ENCODE measurements around the gene RBMS1.

RBMS1 gene

DNA sequence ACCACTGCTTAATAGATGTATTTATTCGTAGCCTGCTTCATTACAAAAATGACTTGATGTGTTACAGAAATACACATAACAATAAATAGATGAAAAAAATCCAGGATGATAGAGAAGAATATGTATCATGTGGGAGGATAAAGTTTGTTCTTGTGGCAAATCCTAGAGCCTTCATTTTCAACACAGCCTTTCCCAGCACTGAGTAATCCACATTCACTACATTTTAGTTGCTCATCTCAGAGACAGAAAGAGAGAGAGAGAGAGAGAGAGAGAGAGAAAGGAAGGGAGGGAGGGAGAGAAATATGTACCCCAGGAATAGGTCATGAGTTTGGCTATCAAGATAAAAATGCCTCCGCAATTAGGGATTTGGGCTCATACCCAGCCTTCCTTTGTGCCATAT lies 144.3 kb downstream of the RBMS1 start:
- no peak for DNase-seq (ENCODE audit: low spot score)
- TF ChIP-seq, protein P1, sequence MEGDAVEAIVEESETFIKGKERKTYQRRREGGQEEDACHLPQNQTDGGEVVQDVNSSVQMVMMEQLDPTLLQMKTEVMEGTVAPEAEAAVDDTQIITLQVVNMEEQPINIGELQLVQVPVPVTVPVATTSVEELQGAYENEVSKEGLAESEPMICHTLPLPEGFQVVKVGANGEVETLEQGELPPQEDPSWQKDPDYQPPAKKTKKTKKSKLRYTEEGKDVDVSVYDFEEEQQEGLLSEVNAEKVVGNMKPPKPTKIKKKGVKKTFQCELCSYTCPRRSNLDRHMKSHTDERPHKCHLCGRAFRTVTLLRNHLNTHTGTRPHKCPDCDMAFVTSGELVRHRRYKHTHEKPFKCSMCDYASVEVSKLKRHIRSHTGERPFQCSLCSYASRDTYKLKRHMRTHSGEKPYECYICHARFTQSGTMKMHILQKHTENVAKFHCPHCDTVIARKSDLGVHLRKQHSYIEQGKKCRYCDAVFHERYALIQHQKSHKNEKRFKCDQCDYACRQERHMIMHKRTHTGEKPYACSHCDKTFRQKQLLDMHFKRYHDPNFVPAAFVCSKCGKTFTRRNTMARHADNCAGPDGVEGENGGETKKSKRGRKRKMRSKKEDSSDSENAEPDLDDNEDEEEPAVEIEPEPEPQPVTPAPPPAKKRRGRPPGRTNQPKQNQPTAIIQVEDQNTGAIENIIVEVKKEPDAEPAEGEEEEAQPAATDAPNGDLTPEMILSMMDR (IDR thresholded peaks at IDR 0.05; ENCODE audit: extremely low read depth, missing control alignments): no peak

DNA sequence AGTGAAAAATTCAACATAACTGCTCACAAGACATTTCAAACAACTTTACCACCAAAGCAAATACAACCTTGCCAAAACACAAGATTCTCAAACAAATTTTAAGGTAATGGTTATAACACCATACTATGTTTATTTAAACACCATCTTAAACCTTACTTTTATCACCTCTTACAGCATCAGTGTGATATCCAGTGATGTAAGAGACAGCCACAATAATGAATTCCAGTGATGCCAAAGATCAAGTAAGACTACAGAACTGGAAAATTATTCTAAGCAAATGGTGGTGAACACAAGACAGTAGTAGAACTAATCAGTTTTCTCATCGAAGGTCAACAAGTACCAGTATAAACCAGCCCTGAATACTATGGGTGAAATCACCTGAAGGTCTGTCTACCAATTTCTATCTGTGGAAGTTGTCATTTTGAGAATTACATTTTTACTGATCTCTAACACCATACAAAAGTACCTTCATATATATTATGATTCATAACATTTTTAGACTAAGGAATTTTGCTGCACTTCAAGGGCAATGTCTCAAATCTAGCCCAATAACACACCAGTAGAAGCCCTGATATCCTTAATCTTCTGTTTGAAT lies 146.2 kb downstream of the RBMS1 start:
- TF ChIP-seq, protein P1 (IDR thresholded peaks at IDR 0.05; ENCODE audit: extremely low read depth, missing control alignments): no peak
- no peak for DNase-seq (ENCODE audit: low spot score)

DNA sequence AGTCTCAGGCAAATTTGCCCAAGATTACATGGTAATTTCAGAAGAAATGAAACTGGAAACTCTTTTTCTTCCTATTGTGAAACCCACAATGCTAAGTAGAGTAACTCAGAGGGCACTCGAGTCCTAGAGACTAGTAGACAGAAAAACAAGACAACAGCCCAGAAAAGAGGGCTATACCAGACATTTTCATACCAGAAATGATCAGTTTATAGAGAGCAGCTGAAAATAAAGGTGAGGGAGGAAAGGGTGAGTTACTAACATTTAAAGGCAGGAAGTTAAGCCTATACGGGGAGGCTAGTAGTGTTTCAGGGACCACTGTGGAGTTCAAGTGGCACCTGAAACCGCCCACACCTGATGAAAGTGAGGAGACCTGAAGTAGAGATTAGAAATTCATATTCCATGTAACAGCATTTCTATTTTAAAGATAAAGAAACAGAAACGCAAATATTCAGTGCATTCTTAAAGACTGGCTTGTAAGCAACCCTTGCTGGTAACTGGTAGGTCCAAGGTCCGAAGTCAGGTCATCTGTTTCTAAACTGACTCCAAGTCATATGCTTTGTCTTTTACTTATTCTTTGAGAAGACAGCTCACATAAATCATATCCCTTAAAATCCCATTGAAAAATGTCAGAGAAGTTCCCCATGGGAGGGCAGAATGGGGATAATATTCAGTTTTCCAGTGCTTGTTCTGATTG lies 148.4 kb downstream of the RBMS1 start:
- TF ChIP-seq, protein P1 (IDR thresholded peaks at IDR 0.05; ENCODE audit: extremely low read depth, missing control alignments): no peak
- DNase-seq (ENCODE audit: low spot score): no peak

DNA sequence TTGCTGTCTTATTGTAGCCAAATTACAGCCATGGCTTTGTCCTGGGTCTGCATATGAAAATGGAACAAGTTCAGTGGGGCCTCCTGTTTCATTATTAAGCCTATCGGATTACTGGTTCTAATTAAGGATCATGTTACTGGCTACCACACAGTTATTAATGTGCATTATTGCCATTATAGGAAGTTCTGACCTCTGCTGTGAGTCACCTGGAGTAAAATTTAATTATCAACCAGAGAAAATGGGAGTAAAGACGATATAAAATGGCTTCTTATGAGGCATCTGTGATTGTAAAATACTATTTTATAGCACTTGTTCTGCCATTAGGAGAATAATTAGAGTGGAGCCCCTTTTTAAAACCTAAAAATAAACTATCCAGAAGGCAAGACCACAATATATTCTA lies 150.2 kb downstream of the RBMS1 start:
- TF ChIP-seq, protein P1 (IDR thresholded peaks at IDR 0.05; ENCODE audit: extremely low read depth, missing control alignments): no peak
- DNase-seq (ENCODE audit: low spot score): no peak

DNA sequence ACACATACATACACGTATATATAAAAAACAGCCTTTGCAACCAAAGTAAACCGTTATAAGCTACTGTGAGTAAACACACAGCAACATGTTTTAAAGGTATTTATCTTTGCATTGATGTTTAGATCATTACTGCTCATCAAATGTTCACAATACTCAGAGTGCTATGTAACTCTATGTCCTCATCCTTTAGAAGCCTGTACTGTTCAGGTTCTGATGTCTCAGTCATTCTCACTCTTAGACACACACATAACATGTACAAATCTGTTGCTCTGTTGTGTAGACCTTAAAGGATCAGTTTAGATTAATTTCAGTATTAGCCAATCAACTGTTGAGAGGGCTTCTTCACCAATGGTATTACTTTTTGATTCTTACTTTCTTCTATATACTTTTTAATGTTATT lies 153.9 kb downstream of the RBMS1 start:
- TF ChIP-seq, protein P1 (IDR thresholded peaks at IDR 0.05; ENCODE audit: extremely low read depth, missing control alignments): no peak
- no peak for DNase-seq (ENCODE audit: low spot score)

DNA sequence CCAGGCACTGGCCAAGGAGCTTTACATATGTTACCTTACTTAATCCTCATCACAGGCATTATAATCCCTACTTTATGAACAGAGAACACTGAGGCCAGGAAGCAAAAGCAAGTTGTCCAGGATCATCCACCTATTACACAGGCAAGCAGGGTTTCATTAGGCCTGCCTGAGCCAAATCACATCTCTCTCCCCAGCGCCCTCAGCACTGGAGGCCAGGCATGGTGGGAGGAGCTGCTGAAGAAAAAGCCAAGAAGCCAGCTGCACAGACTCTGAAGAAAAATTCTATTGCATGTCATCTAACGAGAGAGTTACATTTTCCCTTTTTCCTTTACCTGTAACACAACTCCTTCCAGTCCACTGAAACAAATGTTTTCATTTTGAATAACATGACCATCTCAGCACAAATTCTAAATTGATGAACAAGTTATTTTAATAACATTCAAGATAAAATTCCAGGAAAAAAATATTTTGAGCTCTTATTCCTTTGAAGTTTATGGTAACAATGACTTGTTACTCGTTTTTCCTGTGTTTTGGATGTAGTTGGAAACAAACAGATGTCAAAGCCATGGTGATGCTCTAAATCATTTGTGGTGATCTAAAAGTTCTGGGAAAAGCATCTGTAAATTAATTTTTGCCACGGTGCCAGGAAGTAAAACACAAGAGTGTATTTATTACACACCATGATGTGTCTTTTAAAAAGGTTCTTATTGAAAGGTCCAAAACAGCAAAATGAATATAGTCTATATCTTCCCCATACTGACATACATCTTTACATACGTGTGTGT lies 154.5 kb downstream of the RBMS1 start:
- TF ChIP-seq, protein P1 (IDR thresholded peaks at IDR 0.05; ENCODE audit: extremely low read depth, missing control alignments): no peak
- DNase-seq (ENCODE audit: low spot score): no peak

DNA sequence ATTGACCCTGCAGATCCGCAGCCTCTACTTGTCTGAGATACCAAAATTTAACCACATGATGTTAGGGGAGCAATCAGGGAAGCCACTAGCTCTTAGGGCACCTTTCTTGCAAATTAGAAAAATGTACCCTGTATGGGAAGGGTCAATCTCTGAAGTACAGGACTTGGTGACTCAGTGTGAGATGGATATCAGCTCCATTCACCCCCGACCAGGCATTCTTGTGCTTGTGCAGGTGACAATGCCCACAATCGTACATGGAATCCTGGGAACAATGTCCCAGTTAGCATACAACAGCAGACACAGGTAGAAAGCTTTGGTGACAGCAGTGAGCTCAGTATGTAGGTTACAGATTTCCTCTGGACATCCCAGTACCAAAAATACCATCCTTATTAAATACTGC lies 155.9 kb downstream of the RBMS1 start:
- DNase-seq (ENCODE audit: low spot score): no peak
- TF ChIP-seq, protein P1 (IDR thresholded peaks at IDR 0.05; ENCODE audit: extremely low read depth, missing control alignments): no peak
